Measurements from ENCODE around the gene GOLGA8J. TPM values are rescaled to one million over a fixed set of nuclear protein-coding genes. Genes with fewer than 3 reads are reported as not detected.
"Not testable (repeated sequence)": the region's sequence is repeated elsewhere in the genome, so short reads cannot be mapped to it uniquely, and the experiment has no call there.

GOLGA8J gene, protein sequence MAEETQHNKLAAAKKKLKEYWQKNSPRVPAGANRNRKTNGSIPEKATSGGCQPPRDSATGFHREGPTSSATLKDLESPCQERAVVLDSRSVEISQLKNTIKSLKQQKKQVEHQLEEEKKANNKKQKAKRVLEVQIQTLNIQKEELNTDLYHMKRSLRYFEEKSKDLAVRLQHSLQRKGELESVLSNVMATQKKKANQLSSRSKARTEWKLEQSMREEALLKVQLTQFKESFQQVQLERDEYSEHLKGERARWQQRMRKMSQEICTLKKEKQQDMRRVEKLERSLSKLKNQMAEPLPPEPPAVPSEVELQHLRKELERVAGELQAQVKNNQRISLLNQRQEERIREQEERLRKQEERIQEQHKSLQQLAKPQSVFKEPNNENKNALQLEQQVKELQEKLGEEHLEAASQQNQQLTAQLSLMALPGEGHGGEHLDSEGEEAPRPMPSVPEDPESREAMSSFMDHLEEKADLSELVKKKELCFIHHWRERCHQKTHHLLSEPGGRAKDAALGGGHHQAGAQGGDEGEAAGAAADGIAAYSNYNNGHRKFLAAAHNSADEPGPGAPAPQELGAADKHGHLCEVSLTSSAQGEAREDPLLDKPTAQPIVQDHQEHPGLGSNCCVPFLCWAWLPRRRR
- not detected for total RNA-seq

DNA sequence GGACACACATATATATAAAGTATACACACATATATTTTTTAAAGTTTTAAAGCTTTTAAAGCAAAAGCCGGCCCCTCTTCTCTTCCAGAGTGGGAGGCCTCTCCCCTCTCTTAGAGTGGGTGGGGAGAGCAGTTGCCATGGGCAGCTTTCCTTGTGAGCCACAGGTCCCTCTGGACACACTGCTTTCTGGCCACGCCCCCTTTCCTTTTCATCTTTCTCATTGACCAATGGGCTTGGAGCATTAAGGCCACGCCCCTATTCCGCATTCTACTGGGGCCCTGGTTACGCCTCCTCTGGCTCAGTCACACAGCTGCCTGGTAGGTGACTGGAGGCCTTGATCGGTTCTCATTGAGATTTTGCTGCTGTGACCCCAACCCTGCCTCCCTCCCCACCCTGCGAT, at the start of gene GOLGA8J:
Gene GOLGA8J (plus strand): TSS at position 301 of the 400 bp plus-strand sequence. CDS start 98 bp downstream, at position 399.
- not testable (repeated sequence) for DNase-seq (ENCODE audit: low spot score)

DNA sequence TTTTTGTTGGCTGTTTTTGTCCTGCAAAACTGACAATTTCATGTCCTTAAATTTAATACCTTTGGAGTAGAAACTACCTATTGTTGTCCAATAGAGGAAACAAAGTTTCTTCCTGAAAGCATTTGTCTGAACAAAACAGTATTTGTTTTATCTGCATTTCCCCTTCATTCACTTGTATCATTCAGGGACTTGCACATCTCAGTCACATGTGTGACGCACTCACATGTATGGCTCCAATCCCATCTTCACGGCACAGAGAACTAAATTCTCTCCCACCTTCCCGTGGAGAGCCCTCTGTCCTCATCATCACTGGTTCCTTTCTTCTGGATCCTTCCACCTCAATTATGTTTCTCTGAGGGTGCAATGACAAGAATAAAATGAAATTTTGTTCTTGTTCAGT, 49.5 kb upstream of the GOLGA8J start:
- DNase-seq (ENCODE audit: low spot score): no peak

DNA sequence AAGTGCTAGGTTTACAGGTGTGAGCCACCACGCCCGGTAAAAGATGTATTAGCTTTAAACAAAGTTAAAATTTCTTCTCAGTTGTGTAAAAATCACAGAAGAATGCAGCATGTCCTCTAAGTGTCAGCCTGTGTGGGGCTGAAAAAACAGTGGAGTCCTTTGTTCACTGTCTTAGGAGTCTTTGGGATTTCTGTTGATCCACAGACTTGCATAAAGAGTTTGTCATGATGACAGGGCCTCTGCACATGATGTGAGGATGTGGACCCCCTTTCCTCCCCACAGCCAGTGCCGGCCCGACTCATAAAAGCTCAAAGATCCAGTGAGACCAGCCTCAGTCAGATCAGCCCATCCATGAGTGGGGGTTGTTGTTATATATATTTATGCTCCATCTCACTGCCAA, 49.0 kb upstream of the GOLGA8J start:
- DNase-seq (ENCODE audit: low spot score): no peak

DNA sequence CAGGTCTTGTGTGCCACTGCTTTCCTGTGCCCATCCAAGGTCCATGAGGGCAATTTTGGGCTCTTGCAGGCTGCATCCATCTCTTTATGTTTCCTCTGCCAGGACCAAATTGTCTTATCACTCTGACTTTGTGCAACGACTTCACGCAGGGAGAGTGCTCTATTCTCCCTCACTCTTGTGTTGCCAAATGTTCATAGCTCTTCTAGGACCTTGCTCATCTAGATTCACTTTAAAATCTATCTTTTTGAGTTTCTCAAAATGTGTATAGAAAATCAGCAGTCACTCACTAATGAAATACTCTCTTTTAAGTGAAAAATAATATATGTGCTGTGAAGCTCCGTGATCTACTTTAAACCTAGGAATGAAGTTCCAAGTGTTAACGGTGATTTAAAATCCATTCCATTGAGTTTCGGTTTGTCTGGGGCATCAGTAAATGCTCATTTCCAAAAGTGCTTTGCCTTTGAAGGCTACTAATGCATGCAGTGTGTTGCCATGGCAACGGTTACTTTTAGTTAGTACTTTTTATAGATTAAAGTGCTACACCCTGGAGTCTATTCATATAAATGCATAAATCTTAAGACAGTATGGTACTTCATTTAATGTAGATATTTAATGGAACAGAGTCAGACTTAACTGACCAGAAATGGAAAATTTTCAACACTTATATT, 46.6 kb upstream of the GOLGA8J start:
- no peak for DNase-seq (ENCODE audit: low spot score)

DNA sequence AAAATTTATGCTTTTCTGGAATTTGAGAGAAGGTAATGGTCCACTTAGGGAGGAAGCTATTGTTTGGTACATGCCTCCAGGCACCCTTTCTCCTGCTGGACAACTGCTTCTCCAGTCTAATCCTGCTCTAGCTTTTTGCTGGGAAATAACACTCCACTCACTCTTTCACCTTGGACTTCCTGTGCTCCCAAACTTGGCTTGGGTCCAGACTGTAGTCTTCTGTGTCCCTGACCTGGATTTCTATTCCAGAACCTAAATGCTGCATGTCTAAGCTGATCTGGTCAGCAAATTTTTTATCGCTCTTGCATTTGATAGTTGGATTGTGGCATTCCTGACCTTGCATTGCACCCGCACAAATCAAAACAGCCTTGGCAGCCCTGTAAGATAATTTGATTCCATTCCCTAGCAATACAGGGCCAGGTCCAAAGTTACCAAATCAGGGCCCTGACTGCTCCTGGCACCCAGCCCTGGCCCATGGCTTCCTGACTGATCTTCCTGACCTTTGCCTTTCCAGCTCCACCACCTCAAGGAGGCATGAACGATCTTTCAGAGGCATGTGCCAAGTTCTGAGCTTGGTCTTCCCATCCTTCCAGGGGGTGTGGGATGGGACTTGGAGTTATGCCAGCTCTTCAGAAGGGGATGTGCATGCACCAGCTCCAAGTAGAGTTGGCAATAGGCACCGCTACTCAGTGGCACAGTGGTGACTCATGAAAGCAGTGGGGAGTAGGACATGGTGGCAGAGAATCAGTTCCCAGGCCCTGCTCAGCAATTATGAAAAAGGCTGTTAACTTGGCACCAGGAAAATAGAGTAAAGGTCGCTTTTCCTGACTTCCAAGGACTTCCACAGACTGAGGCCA, 43.9 kb upstream of the GOLGA8J start:
- no peak for DNase-seq (ENCODE audit: low spot score)

DNA sequence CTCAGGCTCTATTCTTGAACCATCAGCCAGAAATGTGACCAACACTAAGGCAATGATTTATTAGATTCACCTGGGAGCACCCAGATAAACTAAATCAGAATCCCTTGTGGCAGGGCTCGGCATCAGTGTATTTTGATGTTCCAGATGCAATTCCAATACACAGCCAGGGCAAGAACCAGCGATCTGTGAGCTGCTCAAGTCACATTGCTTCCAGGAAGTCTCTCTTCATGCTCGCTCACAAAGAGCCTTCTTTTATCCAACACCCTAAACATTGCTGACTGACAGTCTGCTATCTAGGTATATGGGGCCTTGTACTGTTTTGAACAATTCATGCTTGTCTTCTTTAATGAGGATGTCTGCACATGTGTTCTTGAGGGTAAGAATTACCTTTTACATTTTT, 40.9 kb upstream of the GOLGA8J start:
- no peak for DNase-seq (ENCODE audit: low spot score)

DNA sequence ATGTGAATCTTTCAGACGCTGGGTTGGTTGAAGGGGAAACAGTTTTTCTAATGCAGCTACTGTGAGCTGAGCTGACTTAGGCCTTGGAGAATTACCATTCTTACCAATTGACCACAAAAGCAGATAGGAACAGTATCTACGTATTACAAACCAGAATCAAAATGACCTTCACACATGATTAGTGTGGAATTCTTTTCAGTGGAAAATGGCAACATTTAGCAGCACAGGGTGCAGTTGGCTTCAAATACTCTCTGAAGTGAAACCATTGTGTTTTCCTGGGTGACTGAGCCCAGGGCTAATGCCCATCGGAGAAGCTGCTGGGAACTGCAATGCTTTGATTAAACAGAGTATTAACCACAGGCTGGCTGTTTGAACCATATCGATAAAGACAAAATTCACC, 40.2 kb upstream of the GOLGA8J start:
- no peak for DNase-seq (ENCODE audit: low spot score)

DNA sequence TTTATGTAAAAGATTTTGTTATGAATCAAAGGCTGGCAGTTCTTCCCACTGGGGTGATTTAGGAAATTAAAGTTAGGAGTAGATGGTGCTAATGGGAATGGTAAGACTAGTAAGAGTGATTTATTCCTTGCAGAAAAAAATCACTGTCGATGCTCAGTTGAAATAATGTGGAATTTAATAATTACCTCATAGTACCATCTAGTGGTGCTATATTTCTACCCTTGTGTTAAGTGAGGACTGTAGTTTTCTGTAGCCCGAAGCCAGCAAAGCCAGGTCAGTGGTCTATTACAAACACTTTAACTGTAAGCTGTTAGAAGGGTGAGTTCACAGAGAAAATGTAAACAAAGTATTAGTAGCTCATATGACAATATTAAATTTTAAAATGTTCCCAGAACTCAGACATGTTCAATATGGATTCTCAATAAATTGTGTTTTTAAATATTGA, 39.5 kb upstream of the GOLGA8J start:
- no peak for DNase-seq (ENCODE audit: low spot score)

DNA sequence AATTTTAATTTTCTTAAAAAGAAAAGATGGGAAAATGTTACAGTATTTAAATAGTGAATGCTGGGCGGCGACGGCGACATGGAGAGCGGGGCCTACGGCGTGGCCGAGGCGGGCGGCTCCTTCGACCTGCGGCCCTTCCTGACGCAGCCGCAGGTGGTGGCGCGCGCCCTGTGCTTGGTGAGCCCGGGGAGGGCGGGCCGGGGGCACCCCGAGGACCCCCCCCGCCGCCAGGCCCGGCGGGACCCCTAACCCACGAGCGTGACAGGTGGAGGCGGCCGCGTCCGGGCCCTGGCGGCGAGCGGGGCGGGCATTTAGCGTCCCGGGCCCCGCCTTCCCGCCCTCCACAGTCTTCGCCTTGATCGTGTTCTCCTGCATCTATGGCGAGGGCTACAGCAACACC, 38.4 kb upstream of the GOLGA8J start:
- DNase-seq (ENCODE audit: low spot score): no peak

DNA sequence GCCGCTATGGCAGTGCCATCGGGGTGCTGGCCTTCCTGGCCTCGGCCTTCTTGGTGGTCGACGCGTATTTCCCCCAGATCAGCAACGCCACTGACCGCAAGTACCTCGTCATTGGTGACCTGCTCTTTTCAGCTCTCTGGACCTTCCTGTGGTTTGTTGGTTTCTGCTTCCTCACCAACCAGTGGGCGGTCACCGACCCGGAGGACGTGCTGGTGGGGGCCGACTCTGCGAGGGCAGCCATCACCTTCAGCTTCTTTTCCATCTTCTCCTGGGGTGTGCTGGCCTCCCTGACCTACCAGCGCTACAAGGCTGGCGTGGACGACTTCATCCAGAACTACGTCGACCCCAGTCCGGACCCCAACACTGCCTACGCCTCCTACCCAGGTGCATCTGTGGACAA, 37.9 kb upstream of the GOLGA8J start:
- not testable (repeated sequence) for DNase-seq (ENCODE audit: low spot score)

DNA sequence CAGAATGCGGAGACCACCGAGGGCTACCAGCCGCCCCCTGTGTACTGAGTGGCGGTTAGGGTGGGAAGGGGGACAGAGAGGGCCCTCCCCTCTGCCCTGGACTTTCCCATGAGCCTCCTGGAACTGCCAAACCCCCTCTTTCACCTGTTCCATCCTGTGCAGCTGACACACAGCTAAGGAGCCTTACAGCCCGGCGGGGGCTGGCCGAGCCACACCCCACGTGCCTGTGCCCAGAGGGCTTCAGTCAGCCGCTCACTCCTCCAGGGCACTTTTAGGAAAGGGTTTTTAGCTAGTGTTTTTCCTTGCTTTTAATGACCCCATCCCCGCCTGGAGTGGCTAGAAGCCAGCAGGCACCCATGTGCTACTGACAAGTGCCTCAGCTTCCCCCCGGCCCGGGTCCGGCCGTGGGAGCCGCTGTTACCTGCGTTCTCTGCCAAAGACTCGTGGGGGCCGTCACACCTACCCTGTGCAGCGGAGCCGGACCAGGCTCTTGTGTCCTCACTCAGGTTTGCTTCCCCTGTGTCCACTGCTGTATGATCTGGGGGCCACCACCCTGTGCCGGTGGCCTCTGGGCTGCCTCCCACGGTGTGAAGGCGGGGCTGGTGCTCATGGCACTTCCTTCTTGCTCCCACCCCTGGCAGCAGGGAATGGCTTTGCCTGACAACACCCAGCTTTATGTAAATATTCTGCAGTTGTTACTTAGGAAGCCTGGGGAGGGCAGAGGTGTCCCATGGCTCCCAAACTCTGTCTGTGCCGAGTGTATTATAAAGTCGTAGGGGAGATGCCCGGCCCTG, 37.3 kb upstream of the GOLGA8J start:
- DNase-seq (ENCODE audit: low spot score): not testable (repeated sequence)

DNA sequence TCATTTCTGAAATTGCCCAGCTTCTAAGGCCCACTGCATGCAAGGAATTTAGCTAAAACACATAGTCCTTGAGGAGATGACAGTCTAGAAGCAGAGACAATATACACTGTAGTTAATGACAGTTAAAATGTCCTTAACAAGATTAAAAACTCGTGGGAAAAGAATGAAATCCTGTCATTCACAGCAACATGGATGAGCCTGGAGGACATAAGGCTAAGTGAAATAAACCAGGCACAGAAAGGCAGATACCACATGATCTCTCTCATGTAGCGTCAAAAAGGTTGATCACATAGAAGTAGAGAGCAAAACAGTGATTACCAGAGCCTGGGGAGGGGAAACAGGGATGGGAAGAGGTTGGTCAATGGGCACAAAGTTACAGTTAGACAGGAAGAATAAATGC, 36.3 kb upstream of the GOLGA8J start:
- DNase-seq (ENCODE audit: low spot score): no peak

DNA sequence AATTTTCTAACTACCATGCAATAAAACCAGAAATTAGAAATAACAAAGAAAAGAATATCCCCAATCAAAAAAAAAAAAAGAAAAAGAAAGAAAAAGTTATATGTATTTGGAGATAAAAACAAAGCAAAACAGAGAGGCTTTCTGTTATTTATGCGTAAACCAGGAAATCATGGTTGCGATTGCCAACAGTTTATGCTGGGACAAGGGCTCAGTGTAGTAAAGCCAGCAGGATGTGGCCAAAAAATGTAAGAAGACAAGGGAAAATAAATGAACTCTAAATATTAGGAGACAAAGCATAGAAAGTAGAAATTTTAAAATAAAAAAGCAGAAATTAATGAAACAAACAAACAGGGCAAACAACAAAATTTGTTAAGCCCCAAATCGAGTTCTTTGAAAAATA, 27.2 kb upstream of the GOLGA8J start:
- no peak for DNase-seq (ENCODE audit: low spot score)

DNA sequence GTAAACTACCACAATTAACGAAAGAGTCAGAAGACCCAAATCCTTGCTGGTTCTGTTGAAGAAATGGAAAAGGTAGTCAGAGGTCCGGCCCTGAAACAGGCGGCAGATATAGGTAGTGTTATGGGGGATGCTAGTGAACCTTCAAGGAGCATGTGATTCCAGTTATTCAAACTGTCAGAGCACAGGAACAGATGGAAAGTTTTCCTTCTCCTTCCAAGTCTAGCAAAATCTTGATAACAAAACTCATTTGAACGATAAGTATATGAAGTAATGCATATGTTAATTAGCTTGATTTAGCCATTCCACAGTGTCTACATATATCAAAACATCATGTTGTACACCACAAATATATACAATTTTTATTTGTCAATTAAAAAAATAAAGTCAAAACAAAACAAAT, 26.6 kb upstream of the GOLGA8J start:
- DNase-seq (ENCODE audit: low spot score): no peak

DNA sequence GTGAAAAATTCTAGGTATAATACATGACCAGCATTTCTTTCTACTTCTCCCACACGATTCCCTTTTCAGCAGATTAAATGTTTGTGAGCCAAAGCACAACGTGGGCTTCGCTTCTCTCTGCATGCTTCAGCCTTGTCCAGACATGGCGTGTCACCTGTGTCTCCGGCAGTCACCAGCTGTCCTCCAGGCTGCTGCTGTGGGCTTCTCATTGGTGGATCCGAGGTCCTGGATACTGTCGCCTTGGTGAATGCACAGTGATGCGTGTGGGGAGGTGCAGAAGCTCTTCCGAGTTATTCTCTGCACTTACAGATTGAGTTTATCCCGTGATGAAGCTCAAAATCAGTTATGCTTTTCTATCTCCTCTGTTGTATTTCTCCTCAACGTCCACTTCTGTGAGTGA, 23.0 kb upstream of the GOLGA8J start:
- no peak for DNase-seq (ENCODE audit: low spot score)

DNA sequence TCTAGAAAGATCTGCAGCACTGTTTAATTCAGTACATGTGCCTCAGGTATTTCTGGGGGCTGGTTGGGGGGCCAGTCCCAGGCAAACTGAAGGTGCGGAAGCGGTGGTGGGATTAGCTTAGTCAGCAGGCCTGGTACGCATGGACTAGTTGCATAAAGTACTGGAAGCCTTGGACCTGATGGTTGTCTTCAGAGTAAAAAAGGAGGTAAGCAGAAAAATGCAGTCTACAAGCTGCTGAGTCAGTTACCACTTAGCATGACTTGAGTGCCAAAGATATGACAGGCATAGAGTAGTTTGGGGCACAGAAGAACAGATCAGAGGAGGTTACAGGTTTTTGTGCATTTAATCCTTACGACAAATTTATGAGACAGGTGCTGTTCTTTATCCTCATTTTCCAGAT, 19.9 kb upstream of the GOLGA8J start:
- no peak for DNase-seq (ENCODE audit: low spot score)

DNA sequence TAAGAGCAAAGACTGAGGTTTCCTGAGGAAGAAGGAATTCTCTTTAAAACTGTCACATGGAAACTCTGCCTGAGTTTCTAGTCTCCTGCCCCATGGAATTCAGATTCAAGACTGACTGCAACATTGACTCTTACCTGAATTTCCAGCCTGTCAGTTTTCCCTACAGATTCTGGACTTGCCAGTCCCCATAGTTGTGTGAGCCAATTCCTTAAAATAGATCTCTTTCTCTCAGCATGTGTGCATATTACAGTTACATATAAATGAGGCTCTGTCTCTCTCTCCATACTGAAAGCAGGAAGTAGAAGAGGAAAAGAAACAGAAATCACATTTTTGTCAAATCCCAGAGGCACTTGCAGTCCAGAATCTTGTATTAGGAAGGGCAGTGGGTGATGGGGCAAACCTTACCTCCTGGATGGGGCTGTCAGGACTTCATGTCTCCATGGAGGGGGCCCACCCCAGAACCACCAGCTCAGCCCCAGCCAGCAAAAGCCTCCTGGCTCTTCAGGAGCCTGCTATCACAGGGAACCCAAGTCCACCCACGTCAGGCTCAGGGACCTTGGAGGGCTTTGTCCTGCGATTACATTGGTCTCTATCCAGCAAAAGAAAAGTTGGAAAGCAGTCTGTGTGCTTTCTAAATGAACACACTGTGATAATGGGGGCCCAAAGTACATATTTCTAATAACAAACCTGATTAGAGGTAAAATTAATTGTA, 18.8 kb upstream of the GOLGA8J start:
- DNase-seq (ENCODE audit: low spot score): no peak

DNA sequence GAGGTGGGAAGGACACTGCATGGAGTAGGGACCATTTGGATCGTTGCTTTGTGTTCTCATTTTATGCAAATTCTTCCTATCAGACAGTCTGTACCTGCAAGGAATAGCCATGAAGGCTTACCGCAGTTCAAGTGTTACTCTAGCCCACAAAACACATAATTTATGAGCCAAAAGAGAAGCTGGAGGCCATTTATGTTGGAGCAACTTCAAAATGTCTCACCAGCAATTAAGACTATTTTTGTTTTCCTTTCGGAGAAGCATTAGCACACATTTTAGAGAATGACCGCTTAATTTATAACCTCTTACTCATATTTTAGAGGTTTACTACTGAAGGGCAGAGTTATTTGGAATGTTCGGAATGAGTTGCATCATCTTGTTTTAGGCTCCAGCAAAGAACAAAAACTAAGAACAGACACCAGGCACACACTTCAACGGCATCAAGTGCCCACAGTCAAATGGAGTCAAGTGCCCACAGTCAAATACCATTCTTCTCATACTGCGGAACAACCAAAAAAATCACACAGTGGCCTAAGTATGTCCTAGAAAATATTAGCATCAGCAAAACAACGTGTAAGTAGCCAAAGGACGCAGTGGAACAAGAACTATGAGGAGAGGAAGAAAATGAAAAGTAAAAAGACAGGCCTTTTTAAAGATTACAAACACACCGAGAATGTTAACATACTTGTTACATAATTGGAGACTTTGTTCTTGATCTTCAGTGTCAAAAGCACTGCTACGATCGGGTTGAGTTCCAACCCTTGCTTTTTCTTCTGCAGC, 17.5 kb upstream of the GOLGA8J start:
- no peak for DNase-seq (ENCODE audit: low spot score)

DNA sequence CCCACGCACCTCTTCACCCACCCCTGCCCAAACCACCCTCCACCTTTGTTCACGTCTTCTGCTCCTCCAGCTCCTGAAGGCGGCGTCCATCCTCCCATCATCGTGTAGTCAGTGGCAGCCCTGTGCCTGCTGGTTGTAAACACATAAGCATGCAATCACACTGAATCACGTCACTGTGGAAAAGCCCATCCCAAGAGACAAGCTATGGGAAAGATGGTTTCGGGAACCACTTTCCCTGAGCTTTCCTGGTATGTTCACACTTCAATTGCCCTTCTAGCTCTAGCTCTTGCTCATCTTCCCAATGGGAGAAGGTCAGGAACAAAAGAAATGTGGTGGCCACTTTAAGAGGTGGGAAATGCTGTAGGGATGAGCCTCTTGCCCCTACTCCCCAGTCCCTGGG, 14.4 kb upstream of the GOLGA8J start:
- DNase-seq (ENCODE audit: low spot score): no peak

DNA sequence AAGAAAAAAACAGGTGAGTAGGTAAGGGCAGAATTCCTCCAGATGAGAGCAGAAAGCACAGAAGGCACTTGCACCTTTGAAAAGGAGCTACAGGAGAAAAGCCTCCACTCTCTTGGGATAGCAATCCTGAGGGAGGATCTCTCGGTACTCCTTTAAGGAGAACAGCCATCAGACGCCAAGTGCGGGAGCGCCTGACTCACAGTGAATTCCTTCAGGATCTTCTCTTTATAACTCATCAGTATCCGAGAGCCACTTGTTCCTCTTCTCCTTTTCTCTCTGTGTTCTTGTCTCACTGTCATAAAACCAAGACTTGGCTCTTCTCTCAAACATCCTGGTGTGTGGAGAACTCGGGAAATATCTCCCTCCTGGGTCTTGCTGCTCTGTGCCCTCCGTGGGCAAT, 10.1 kb upstream of the GOLGA8J start:
- no peak for DNase-seq (ENCODE audit: low spot score)

All from mucosa of gallbladder (tissue), 1 donor.